Transverse colon (tissue), 4 donors: ENCODE data around the gene HS1BP3. TPM values are rescaled to one million over a fixed set of nuclear protein-coding genes. Genes with fewer than 3 reads are reported as not detected.

Experiments
- DNase-seq: peaks from one replicate; pipeline ENCODE4 v3.0.0-alpha.2; 2019
- H3K27ac ChIP-seq, 4 donors: fragments of 200-600 bp; sonication (generic); 2 replicates each; pipeline ENCODE4 v1.5.1; 2016 to 2018; ENCODE audit warnings: inconsistent platforms in 4 of 4
- H3K27me3 ChIP-seq: fragments of 200-600 bp; sonication (generic); 2 replicates; pipeline ENCODE4 v1.5.1; 2017; ENCODE audit warnings: inconsistent platforms
- H3K36me3 ChIP-seq, 4 donors: fragments of 200-600 bp; sonication (generic); 2 replicates each; pipeline ENCODE4 v1.5.1; 2017 to 2019; ENCODE audit warnings: inconsistent platforms in 4 of 4
- H3K4me1 ChIP-seq, 4 donors: fragments of 200-600 bp; sonication (generic); 2 replicates each; pipeline ENCODE4 v1.5.1; 2017 to 2020; ENCODE audit warnings: inconsistent platforms in 4 of 4
- H3K4me3 ChIP-seq, 4 donors: fragments of 200-600 bp; sonication (generic); 1 replicate in 1 of 4; 2 replicates in 3 of 4; pipeline versions ENCODE4 v1.5.1 to v1.6.1; 2017 to 2019; ENCODE audit warnings: inconsistent platforms in 4 of 4
- H3K9me3 ChIP-seq, 2 donors: fragments of 200-600 bp; sonication (generic); 2 replicates each; pipeline ENCODE4 v1.5.1; 2017 to 2019; ENCODE audit warnings: inconsistent platforms in 2 of 2
- CTCF ChIP-seq, 5 experiments: fragments of 200-600 bp in 3 of 5; fragments of 450-650 bp in 2 of 5; sonication (generic) in 3 of 5; IDR thresholded peaks; 1 replicate in 2 of 5; 2 replicates in 3 of 5; pipeline ENCODE4 v1.5.1; 2016 to 2017; ENCODE audit warnings: antibody characterized with exemption in 5 of 5, inconsistent platforms in 3 of 5, mild to moderate bottlenecking in 2 of 5, moderate library complexity in 1 of 5
- EP300 ChIP-seq: sonication (generic); formaldehyde crosslinking; IDR thresholded peaks from one replicate; pipeline ENCODE4 v1.6.1; 2017; ENCODE audit warnings: antibody characterized with exemption, low read depth
- POLR2A ChIP-seq: fragments of 450-650 bp; IDR thresholded peaks from one replicate; pipeline ENCODE4 v1.6.1; 2016; ENCODE audit warnings: antibody characterized with exemption, mild to moderate bottlenecking, moderate library complexity
- POLR2AphosphoS5 ChIP-seq, 3 donors: sonication (generic); formaldehyde crosslinking; IDR thresholded peaks; one replicate each; pipeline ENCODE4 v1.6.1; 2016; ENCODE audit warnings: antibody characterized with exemption in 3 of 3
- WGBS, 2 donors: methylation state at CpG; one replicate each; pipeline ENCODE4 v1.1.5; 2018; ENCODE audit warnings: low coverage in 1 of 2; 5-methylcytosine and 5-hydroxymethylcytosine counted together
- in situ Hi-C, 4 donors: fragments of 200-750 bp; cut with MboI; loops; one replicate each; pipeline versions ENCODE4 v1.15.0 to v1.15.1; 2017; ENCODE audit warnings: low sequenced_read_pairs in 3 of 4, low pct_ligation_motif_present in 1 of 4, low pct_unique_long_range_greater_than_20kb in 1 of 4
- intact Hi-C: fragments of 100-400 bp; cut with DNase I; formaldehyde crosslinking; loops from one replicate; pipeline ENCODE4 v1.15.1; 2023; ENCODE audit warnings: low total_unique reads
- total RNA-seq, 4 donors: library from RNA; depleted of rRNA; stranded (reverse); fragments of >200 nt; gene quantifications; one replicate each; pipeline ENCODE4 v1.1.0, GENCODE V29; 2016

The HS1BP3 gene
- total RNA-seq, 4 donors from 2014 or later, result 29.5 to 44.2 (median 33.1) TPM

DNA sequence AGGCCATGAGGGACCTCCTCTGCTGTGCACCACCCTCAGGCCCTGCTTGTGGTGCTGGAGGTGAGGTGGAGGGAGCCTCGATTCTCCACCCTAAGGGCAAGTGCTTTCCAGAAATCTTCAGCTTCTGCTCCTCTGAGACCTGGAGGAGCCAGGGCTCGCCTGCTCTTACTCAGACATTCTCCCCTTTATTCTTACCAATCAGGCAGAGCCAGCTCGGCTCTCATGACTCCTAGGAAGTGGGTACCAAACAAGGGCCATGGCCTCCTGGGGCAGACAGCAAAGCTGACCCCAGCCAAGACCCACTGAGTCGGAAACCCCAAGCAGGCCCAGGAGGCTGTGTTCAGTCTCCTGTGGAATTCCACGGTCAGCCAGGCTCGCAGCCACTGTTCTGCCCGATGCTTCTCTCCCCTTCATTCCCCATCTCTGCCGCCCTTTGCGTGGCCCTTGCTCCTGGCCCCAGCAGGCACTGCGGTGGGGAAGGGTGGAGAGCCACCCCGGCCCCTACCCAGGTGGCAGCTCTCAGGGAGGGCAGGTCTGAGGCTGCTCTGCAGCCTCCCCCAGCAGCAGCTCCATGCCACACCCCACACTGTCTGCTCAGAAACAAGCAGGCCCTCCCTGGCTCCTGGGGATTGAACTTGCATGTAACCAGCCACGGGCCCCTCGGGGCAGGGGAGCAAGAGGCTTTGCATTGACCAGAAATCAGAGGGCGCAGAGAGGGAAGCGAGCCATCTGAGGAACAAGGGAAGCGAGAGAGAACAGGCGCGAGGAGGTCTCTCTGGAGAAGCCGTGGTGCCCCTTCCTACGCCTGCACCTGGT is 24.0 kb downstream of the HS1BP3 start:
- DNase-seq, result no peak
- Histone ChIP-seq H3K27ac (peak overlapping the region in 2 of 4 donors; percentile 17 to 53), H3K4me3 (no peak overlapping the region), H3K27me3 (no peaks in the 10 kb centered on the region), H3K9me3 (no peaks in the 10 kb centered on the region), H3K4me1 (no peaks in the 10 kb centered on the region), H3K36me3 (peaks cover 0 to 28% (median 2%) of the 10 kb centered on the region in 4 donors)
- TF ChIP-seq POLR2AphosphoS5 (IDR thresholded peaks at IDR 0.05) (no peak), EP300 (no peak), CTCF (IDR thresholded peaks at IDR 0.05) (no peak), POLR2A (no peak)
- in situ Hi-C loops, result loop anchor here in 2 of 4 donors (25.0 kb wide), 2 partner anchors 190 to 740 kb away; partner anchors contain the start of gene RHOB (in 1 of the 2)
- intact Hi-C loops, result no loop called here
- 90 to 93% methylated on average over 9 to 20 of the region's 20 CpGs for WGBS, 2 donors

- no peak for TF ChIP-seq CTCF (IDR thresholded peaks at IDR 0.05)
- TF ChIP-seq POLR2AphosphoS5 (IDR thresholded peaks at IDR 0.05), result no peak
- no peak for TF ChIP-seq EP300
- TF ChIP-seq POLR2A, result no peak
- peak overlapping the region in 2 of 4 donors; percentile 17 to 53 for H3K27ac ChIP-seq
- no peaks in the 10 kb centered on the region for H3K4me1 ChIP-seq
- H3K36me3 ChIP-seq, result peaks cover 0 to 32% (median 3%) of the 10 kb centered on the region in 4 donors
- intact Hi-C loops, result no loop called here
- no peak overlapping the region for H3K4me3 ChIP-seq
- DNase-seq, result no peak
- 100% methylated on average over 2 of the region's 2 CpGs; no CpG with 5 or more reads in 1 of the 2 donors for WGBS, 2 donors
- H3K27me3 ChIP-seq, result no peaks in the 10 kb centered on the region
- no peaks in the 10 kb centered on the region for H3K9me3 ChIP-seq
- in situ Hi-C loops, result loop anchor here in 2 of 4 donors (25.0 kb wide), 2 partner anchors 189 to 739 kb away; partner anchors contain the start of gene RHOB (in 1 of the 2)
Measured at GRCh38 chr2:20626392-20626697, 24.6 kb downstream of the HS1BP3 start.

GRCh38 chr2:20625491-20626391 is 25.2 kb downstream of the HS1BP3 start:
- Histone ChIP-seq H3K9me3 (no peaks in the 10 kb centered on the region), H3K27ac (peak overlapping the region in 2 of 4 donors; percentile 43 to 53), H3K27me3 (no peaks in the 10 kb centered on the region), H3K4me1 (peaks cover 0 to under 1% (median 0%) of the 10 kb centered on the region in 4 donors), H3K4me3 (no peak overlapping the region), H3K36me3 (peaks cover 0 to 34% (median 3%) of the 10 kb centered on the region in 4 donors)
- DNase-seq, result no peak
- in situ Hi-C loops (loop anchor here in 2 of 4 donors (25.0 kb wide), 2 partner anchors 188 to 738 kb away; partner anchors contain the start of gene RHOB (in 1 of the 2)), intact Hi-C loops (no loop called here)
- TF ChIP-seq POLR2A (no peak), CTCF (IDR thresholded peaks at IDR 0.05) (no peak), EP300 (no peak), POLR2AphosphoS5 (IDR thresholded peaks at IDR 0.05) (no peak)
- WGBS, 2 donors, result 74 to 79% methylated on average over 7 to 19 of the region's 19 CpGs
